ENCODE results near the gene TUBB. TPM values are rescaled to one million over a fixed set of nuclear protein-coding genes. Genes with fewer than 3 reads are reported as not detected.

TUBB gene
- total and polyA plus RNA-seq, 9 of the 15 experiments (the other 6 are each of a cell fraction or from before 2014, with no cell fraction given): 971 to 2,870 (median 1,478) TPM

DNA sequence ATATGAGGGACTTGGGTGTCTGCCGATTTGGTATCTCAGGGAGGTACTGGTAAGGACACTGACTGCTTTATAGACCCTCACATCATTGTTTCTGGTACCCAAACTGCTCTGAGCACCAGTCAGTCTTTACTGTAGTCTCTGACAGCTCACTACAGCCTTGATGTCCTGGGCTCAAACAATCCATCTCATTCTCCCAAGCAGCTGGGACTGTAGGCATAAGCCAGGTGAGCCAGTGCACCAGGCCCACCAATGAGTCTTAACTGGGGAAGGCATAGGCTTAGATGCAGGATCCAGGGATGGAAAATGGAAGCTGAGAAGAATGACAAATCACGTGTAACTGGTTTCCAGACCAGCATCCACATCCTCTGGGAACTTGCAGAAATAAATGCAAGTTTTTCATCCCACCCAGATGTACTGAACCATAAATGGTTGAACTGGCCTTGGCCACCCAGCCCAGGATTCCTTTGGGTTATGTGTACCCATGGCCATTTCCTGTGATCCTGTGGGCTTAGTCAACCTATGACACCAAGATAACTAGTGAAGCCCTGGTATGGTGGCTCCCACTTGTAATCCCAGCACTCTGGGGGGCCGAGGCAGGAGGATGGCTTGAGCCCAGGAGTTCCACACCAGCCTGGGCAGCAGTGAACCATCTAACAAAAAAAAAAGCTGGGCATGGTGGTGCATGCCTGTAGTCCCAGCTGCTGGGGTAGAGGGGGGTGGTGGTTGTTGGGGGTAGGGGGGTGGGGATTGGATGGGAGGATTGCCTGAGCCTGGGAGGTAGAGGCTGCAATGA lies 5.8 kb downstream of the TUBB start (continued):
- no peak for TF ChIP-seq MGA (IDR thresholded peaks at IDR 0.05)
- no peak for TF ChIP-seq SAFB2 (IDR thresholded peaks at IDR 0.05; ENCODE audit: borderline replicate concordance, low read depth, low read length, severe bottlenecking)
- no peak for TF ChIP-seq ZNF277 (CRISPR knock-in tag; IDR thresholded peaks at IDR 0.05; ENCODE audit: borderline replicate concordance)
- TF ChIP-seq MED1 (CRISPR knock-in tag; IDR thresholded peaks at IDR 0.05; ENCODE audit: borderline replicate concordance): no peak
- no peak for TF ChIP-seq ELK3 (CRISPR knock-in tag; IDR thresholded peaks at IDR 0.05)
- TF ChIP-seq ZFP1 (CRISPR knock-in tag; IDR thresholded peaks at IDR 0.05): no peak
- TF ChIP-seq, protein P1, sequence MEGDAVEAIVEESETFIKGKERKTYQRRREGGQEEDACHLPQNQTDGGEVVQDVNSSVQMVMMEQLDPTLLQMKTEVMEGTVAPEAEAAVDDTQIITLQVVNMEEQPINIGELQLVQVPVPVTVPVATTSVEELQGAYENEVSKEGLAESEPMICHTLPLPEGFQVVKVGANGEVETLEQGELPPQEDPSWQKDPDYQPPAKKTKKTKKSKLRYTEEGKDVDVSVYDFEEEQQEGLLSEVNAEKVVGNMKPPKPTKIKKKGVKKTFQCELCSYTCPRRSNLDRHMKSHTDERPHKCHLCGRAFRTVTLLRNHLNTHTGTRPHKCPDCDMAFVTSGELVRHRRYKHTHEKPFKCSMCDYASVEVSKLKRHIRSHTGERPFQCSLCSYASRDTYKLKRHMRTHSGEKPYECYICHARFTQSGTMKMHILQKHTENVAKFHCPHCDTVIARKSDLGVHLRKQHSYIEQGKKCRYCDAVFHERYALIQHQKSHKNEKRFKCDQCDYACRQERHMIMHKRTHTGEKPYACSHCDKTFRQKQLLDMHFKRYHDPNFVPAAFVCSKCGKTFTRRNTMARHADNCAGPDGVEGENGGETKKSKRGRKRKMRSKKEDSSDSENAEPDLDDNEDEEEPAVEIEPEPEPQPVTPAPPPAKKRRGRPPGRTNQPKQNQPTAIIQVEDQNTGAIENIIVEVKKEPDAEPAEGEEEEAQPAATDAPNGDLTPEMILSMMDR (IDR thresholded peaks at IDR 0.05 in 2 of 3, conservative IDR thresholded peaks at IDR 0.05 in 1 of 3; ENCODE audit: insufficient read depth in 2 of 3, low read depth in 1 of 3, low read length in 3 of 3): no peak
- TF ChIP-seq IFI16 (CRISPR knock-in tag; IDR thresholded peaks at IDR 0.05): no peak
- TF ChIP-seq ID3 (CRISPR knock-in tag; IDR thresholded peaks at IDR 0.05): no peak
- no peak for TF ChIP-seq ID3 (tag; IDR thresholded peaks at IDR 0.05)

Measured in K562 (cell line).